Left ventricle myocardium superior (tissue), 1 donor: ENCODE data around the gene CDK13. TPM values are rescaled to one million over a fixed set of nuclear protein-coding genes. Genes with fewer than 3 reads are reported as not detected.
"Not testable (repeated sequence)": the region's sequence is repeated elsewhere in the genome, so short reads cannot be mapped to it uniquely, and the experiment has no call there.

Source experiments
- ATAC-seq: fragments of 200-7000 bp; cut with Tn5 transposase; one replicate; pipeline ENCODE4 v1.9.1; 2020; ENCODE audit warnings: mild to moderate bottlenecking, moderate library complexity
- DNase-seq: peaks from one replicate; pipeline ENCODE4 v3.0.0-alpha.2; 2020
- intact Hi-C: fragments of 100-400 bp; cut with micrococcal nuclease; formaldehyde crosslinking; loops from one replicate; pipeline ENCODE4 v1.11.0; 2022
- long read RNA-seq: library from polyadenylated mRNA; unstranded; transcript quantifications from one replicate; pipeline ENCODE4 v2.0.0, GENCODE V29; 2021
- total RNA-seq: library from RNA; stranded (reverse); fragmentation: NEBNext Ultra II Directional; extraction: Animal tissue kit (Norgen Biotek cat#: 25700); gene quantifications from one replicate; pipeline ENCODE4 v1.2.1, GENCODE V29; 2021
- donor health status: DM: no; HTN: yes; CAD: no; lungs with severe emphysema.

Gene CDK13
- 21.3 TPM for total RNA-seq
- long read RNA-seq, full-length matches to known transcripts: 15 of 27 reads
- long read RNA-seq, partial matches to known transcripts: 9 of 27 reads
- long read RNA-seq, other reads (novel, unspliced or antisense): 3 of 27 reads

GRCh38 chr7:39949971-39950472 is at the start of gene CDK13:
Gene CDK13, plus strand, starts transcription at chr7:39950256. Its CDS starts 386 bp downstream, at chr7:39950642.
- ATAC-seq: peak; percentile 65
- DNase-seq: peak; percentile 85
- intact Hi-C loops: loop anchor here (2.0 kb wide), 1 partner anchor 103 kb away; no protein-coding TSS in a partner anchor

GRCh38 chr7:39904077-39904486 is 46.0 kb upstream of the CDK13 start:
- no peak for ATAC-seq
- intact Hi-C loops: no loop called here
- DNase-seq: no peak

- ATAC-seq (no peak), DNase-seq (no peak)
- intact Hi-C loops: no loop called here
Measured at GRCh38 chr7:39908141-39908540, 41.9 kb upstream of the CDK13 start.

GRCh38 chr7:39908973-39909372 is 41.1 kb upstream of the CDK13 start:
- intact Hi-C loops: no loop called here
- ATAC-seq: no peak
- DNase-seq: no peak

GRCh38 chr7:39909526-39909925 is 40.5 kb upstream of the CDK13 start:
- ATAC-seq (no peak), DNase-seq (no peak)
- intact Hi-C loops: no loop called here

- no peak for DNase-seq
- intact Hi-C loops: no loop called here
- ATAC-seq: peak; percentile 80
Measured at GRCh38 chr7:39910108-39910869, 39.8 kb upstream of the CDK13 start.

- intact Hi-C loops: no loop called here
- no peak for DNase-seq
- ATAC-seq: no peak
Measured at GRCh38 chr7:39911167-39911566, 38.9 kb upstream of the CDK13 start.

- DNase-seq, ATAC-seq, intact Hi-C loops: not testable (repeated sequence)
Measured at GRCh38 chr7:39915847-39916246, 34.2 kb upstream of the CDK13 start.

GRCh38 chr7:39919646-39920045 is 30.4 kb upstream of the CDK13 start:
- ATAC-seq (no peak), DNase-seq (no peak)
- intact Hi-C loops: no loop called here

- DNase-seq (no peak), ATAC-seq (no peak)
- intact Hi-C loops: no loop called here
Measured at GRCh38 chr7:39921506-39922175, 28.4 kb upstream of the CDK13 start.

GRCh38 chr7:39922580-39922979 is 27.5 kb upstream of the CDK13 start:
- intact Hi-C loops: no loop called here
- ATAC-seq (no peak), DNase-seq (no peak)

- intact Hi-C loops: no loop called here
- DNase-seq (no peak), ATAC-seq (no peak)
Measured at GRCh38 chr7:39923091-39923490, 27.0 kb upstream of the CDK13 start.

GRCh38 chr7:39924122-39924521 is 25.9 kb upstream of the CDK13 start:
- ATAC-seq: no peak
- intact Hi-C loops: no loop called here
- no peak for DNase-seq

- intact Hi-C loops: no loop called here
- DNase-seq: no peak
- ATAC-seq: no peak
Measured at GRCh38 chr7:39926111-39926510, 23.9 kb upstream of the CDK13 start.

- intact Hi-C loops: no loop called here
- DNase-seq: no peak
- no peak for ATAC-seq
Measured at GRCh38 chr7:39927018-39927417, 23.0 kb upstream of the CDK13 start.

- intact Hi-C loops: no loop called here
- no peak for DNase-seq
- ATAC-seq: no peak
Measured at GRCh38 chr7:39934132-39934531, 15.9 kb upstream of the CDK13 start.

- intact Hi-C loops: no loop called here
- ATAC-seq: no peak
- no peak for DNase-seq
Measured at GRCh38 chr7:39936761-39937160, 13.3 kb upstream of the CDK13 start.

GRCh38 chr7:39937366-39938153 is 12.5 kb upstream of the CDK13 start:
- no peak for DNase-seq
- no peak for ATAC-seq
- intact Hi-C loops: no loop called here

GRCh38 chr7:39942883-39943282 is 7.2 kb upstream of the CDK13 start:
- intact Hi-C loops: no loop called here
- DNase-seq: no peak
- no peak for ATAC-seq

- intact Hi-C loops: no loop called here
- no peak for DNase-seq
Measured at GRCh38 chr7:39946693-39947092, 3.4 kb upstream of the CDK13 start.

More at GRCh38 chr7:39946693-39947092, 3.4 kb upstream of the CDK13 start:
- ATAC-seq: no peak
